Cardiac muscle cell (in vitro differentiated cells and primary cell): ENCODE measurements around the gene MANSC1. TPM values are rescaled to one million over a fixed set of nuclear protein-coding genes. Genes with fewer than 3 reads are reported as not detected.

ENCODE experiments used
- DNase-seq, 2 donors: peaks; one replicate each; pipeline versions ENCODE4 v3.0.0 to v3.0.0-alpha.2; 2010 to 2017; ENCODE audit warnings: low read depth in 1 of 2, low spot score in 1 of 2
- H3K27ac ChIP-seq: fragments of 200-600 bp; sonication (generic); 2 replicates; pipeline ENCODE4 v1.5.1; 2016
- H3K27me3 ChIP-seq: fragments of 200-600 bp; sonication (generic); 2 replicates; pipeline ENCODE4 v1.6.0; 2016; ENCODE audit warnings: control low read depth
- H3K36me3 ChIP-seq: fragments of 200-600 bp; sonication (generic); 2 replicates; pipeline ENCODE4 v1.5.1; 2016; ENCODE audit warnings: control low read depth
- H3K4me1 ChIP-seq: fragments of 200-600 bp; sonication (generic); 2 replicates; pipeline ENCODE4 v1.8.1; 2017; ENCODE audit warnings: low read depth, mild to moderate bottlenecking, mixed run types
- H3K4me3 ChIP-seq: fragments of 200-600 bp; sonication (generic); 2 replicates; pipeline ENCODE4 v1.5.1; 2016; ENCODE audit warnings: mild to moderate bottlenecking
- H3K9me3 ChIP-seq: fragments of 200-600 bp; sonication (generic); 2 replicates; pipeline ENCODE4 v1.5.1; 2017; ENCODE audit warnings: low read depth, mild to moderate bottlenecking, control low read depth
- polyA plus RNA-seq: library from polyadenylated mRNA; unstranded; fragments of >200 nt; fragmentation: Nextera tagmentation; extraction: Ambion mirVana; gene quantifications from 2 replicates; pipeline ENCODE4 v1.2.1, GENCODE V29; 2016
- total RNA-seq: library from RNA; depleted of rRNA; stranded (reverse); fragments of >200 nt; gene quantifications from 2 replicates; pipeline ENCODE4 v1.2.3, GENCODE V29; 2016
- TF ChIP-seq, protein P1 (sequence below): IDR thresholded peaks from 2 replicates; pipeline ENCODE4 v1.5.1; 2012; ENCODE audit warnings: low read depth, mild to moderate bottlenecking, low read length

The MANSC1 gene
- total and polyA plus RNA-seq, 2 experiments from 2014 or later = 2.6 to 7.3 TPM

DNA sequence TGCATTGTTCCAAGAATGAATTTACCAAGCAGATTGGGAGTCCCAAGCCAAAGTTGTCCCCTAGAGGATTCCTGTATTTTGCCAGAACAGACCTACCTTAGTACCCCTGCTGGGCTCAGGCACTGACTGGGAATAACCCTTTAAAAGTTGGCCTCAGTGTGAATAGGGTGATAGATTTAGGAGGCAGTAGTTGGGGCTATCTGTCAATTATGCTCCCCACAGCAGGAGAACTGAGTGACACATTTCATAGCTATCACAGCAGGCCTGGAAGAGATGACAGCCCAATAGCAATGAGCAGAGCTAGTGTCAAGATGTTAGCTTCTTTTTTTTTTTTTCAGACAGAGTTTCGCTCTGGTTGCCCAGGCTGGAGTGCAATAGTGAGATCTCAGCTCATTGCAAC lies 68.9 kb downstream of the MANSC1 start:
- TF ChIP-seq, protein P1, sequence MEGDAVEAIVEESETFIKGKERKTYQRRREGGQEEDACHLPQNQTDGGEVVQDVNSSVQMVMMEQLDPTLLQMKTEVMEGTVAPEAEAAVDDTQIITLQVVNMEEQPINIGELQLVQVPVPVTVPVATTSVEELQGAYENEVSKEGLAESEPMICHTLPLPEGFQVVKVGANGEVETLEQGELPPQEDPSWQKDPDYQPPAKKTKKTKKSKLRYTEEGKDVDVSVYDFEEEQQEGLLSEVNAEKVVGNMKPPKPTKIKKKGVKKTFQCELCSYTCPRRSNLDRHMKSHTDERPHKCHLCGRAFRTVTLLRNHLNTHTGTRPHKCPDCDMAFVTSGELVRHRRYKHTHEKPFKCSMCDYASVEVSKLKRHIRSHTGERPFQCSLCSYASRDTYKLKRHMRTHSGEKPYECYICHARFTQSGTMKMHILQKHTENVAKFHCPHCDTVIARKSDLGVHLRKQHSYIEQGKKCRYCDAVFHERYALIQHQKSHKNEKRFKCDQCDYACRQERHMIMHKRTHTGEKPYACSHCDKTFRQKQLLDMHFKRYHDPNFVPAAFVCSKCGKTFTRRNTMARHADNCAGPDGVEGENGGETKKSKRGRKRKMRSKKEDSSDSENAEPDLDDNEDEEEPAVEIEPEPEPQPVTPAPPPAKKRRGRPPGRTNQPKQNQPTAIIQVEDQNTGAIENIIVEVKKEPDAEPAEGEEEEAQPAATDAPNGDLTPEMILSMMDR = no peak
- DNase-seq = no peak
- no peak overlapping the region for H3K4me3 ChIP-seq

DNA sequence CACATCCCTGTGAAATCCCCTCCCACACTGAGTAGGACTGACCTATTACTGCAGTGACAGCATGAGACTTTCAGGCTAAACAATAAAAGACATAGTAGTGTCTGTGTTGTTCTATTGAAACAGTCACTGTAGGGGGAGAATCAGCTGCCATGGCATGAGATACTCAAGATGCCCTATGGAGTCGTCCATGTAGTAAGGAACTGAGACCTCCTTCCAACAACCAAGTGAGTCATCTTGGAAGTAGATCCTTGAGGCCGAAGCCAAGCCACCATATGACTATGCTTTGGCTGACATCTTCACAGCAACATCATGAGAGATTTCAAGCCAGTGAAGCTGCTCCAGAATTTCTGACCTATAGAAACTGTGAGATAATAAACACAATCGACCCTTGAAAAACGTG lies 71.1 kb downstream of the MANSC1 start:
- Histone ChIP-seq H3K4me3 (no peak overlapping the region), H3K9me3 (no peaks in the 10 kb centered on the region), H3K4me1 (no peaks in the 10 kb centered on the region), H3K27ac (no peak overlapping the region), H3K36me3 (no peaks in the 10 kb centered on the region), H3K27me3 (no peaks in the 10 kb centered on the region)
- peak in 1 of 2 donors; percentile 48 for DNase-seq
- TF ChIP-seq, protein P1 = no peak

More for the DNA sequence above, 68.9 kb downstream of the MANSC1 start:
- no peaks in the 10 kb centered on the region for H3K9me3 ChIP-seq
- H3K36me3 ChIP-seq = no peaks in the 10 kb centered on the region
- no peaks in the 10 kb centered on the region for H3K27me3 ChIP-seq
- no peak overlapping the region for H3K27ac ChIP-seq
- no peaks in the 10 kb centered on the region for H3K4me1 ChIP-seq

Other genes starting within 250 kb of the MANSC1 start
- gene LRP6, start 83.2 kb downstream of the MANSC1 start, total RNA-seq = 24.4 and 25.4 TPM in 2 replicates
- gene LRP6, start 83.2 kb downstream of the MANSC1 start, polyA plus RNA-seq = 18.1 and 22.0 TPM in 2 replicates
- 9.2 and 10.9 TPM in 2 replicates for gene BORCS5, start 6.8 kb upstream of the MANSC1 start, total RNA-seq
- gene BORCS5, start 6.8 kb upstream of the MANSC1 start, polyA plus RNA-seq = 17.3 and 29.7 TPM in 2 replicates
- 17.3 and 28.1 TPM in 2 replicates for gene DUSP16, start 212.6 kb upstream of the MANSC1 start, total RNA-seq
- gene DUSP16, start 212.6 kb upstream of the MANSC1 start, polyA plus RNA-seq = 5.2 and 5.9 TPM in 2 replicates